GM10248 (cell line): ENCODE results near the gene WNT3.

ENCODE experiments used
- CTCF ChIA-PET: fragments of 300-600 bp; sonication (Branson Sonifier 250); formaldehyde crosslinking; extraction: SDS; loops from one replicate; lab custom pipeline; 2021; ENCODE audit warnings: antibody characterized with exemption; lab: Yijun Ruan, JAX
- POLR2A ChIA-PET: fragments of 350-650 bp; sonication (Branson Sonifier 250); formaldehyde crosslinking; extraction: SDS; loops from one replicate; lab custom pipeline; 2020; ENCODE audit warnings: antibody characterized with exemption; lab: Yijun Ruan, JAX
- DNase-seq: peaks from one replicate; pipeline ENCODE4 v3.0.0; 2012; ENCODE audit errors: extremely low spot score
- CTCF ChIP-seq: IDR thresholded peaks from 2 replicates; pipeline ENCODE4 v1.5.1; 2012; ENCODE audit warnings: mild to moderate bottlenecking, low read depth; ENCODE audit errors: extremely low read depth, missing control alignments, control extremely low read depth

The WNT3 gene

GRCh38 chr17:46732160-46732559 is 86.3 kb downstream of the WNT3 start:
- CTCF ChIA-PET = interaction anchor here (1.2 to 1.5 kb wide), 2 partner anchors 10 to 12 kb away, joined by 3 read pairs; no protein-coding TSS in a partner anchor

GRCh38 chr17:46730679-46731078 is 87.8 kb downstream of the WNT3 start:
- ChIA-PET POLR2A (no interaction called here), CTCF (no interaction called here)
- DNase-seq = no peak
- TF ChIP-seq CTCF = no peak

More at GRCh38 chr17:46732160-46732559, 86.3 kb downstream of the WNT3 start:
- DNase-seq = no peak
- POLR2A ChIA-PET = no interaction called here
- TF ChIP-seq CTCF = no peak

GRCh38 chr17:46730026-46730425 is 88.5 kb downstream of the WNT3 start:
- POLR2A ChIA-PET = no interaction called here
- no peak for DNase-seq
- no peak for TF ChIP-seq CTCF
- CTCF ChIA-PET = no interaction called here

GRCh38 chr17:46727572-46728348 is 90.7 kb downstream of the WNT3 start:
- CTCF ChIA-PET = no interaction called here
- DNase-seq = no peak
- POLR2A ChIA-PET = no interaction called here
- TF ChIP-seq CTCF = no peak

GRCh38 chr17:46726206-46726605 is 92.3 kb downstream of the WNT3 start:
- ChIA-PET CTCF (interaction anchor here (1.2 to 1.5 kb wide), 3 partner anchors 9 to 16 kb away, joined by 3 to 5 read pairs (median 4); no protein-coding TSS in a partner anchor), POLR2A (no interaction called here)
- no peak for DNase-seq
- no peak for TF ChIP-seq CTCF

GRCh38 chr17:46722662-46723285 is 95.7 kb downstream of the WNT3 start:
- ChIA-PET CTCF (interaction anchor here (1.1 kb wide), 1 partner anchor 12 kb away, joined by 3 read pairs; no protein-coding TSS in a partner anchor), POLR2A (no interaction called here)
- TF ChIP-seq CTCF = no peak
- DNase-seq = no peak
